ENCODE data around the gene ZDHHC7.
"Not testable (repeated sequence)": the region's sequence is repeated elsewhere in the genome, so short reads cannot be mapped to it uniquely, and the experiment has no call there.

Gene ZDHHC7

GRCh38 chr16:84947996-84948850 lies 63.1 kb downstream of the ZDHHC7 start:
- H3K4me3 ChIP-seq (ENCODE audit: low read length) = no peak overlapping the region
- TF ChIP-seq ZNF274 (IDR thresholded peaks at IDR 0.05; ENCODE audit: low read depth, low read length) = no peak

GRCh38 chr16:84947022-84947421 lies 64.3 kb downstream of the ZDHHC7 start:
- TF ChIP-seq ZNF274 (IDR thresholded peaks at IDR 0.05; ENCODE audit: low read depth, low read length) = no peak
- no peak overlapping the region for H3K4me3 ChIP-seq (ENCODE audit: low read length)

- TF ChIP-seq ZNF274 (IDR thresholded peaks at IDR 0.05; ENCODE audit: low read depth, low read length) = no peak
- H3K4me3 ChIP-seq (ENCODE audit: low read length) = no peak overlapping the region
These were observed 67.7 kb downstream of the ZDHHC7 start for GRCh38 chr16:84943620-84944019.

GRCh38 chr16:84942786-84943185 lies 68.5 kb downstream of the ZDHHC7 start:
- TF ChIP-seq ZNF274 (IDR thresholded peaks at IDR 0.05; ENCODE audit: low read depth, low read length) = no peak
- H3K4me3 ChIP-seq (ENCODE audit: low read length) = no peak overlapping the region

GRCh38 chr16:84941921-84942320 lies 69.4 kb downstream of the ZDHHC7 start:
- no peak overlapping the region for H3K4me3 ChIP-seq (ENCODE audit: low read length)
- TF ChIP-seq ZNF274 (IDR thresholded peaks at IDR 0.05; ENCODE audit: low read depth, low read length) = no peak

- H3K4me3 ChIP-seq (ENCODE audit: low read length) = no peak overlapping the region
- no peak for TF ChIP-seq ZNF274 (IDR thresholded peaks at IDR 0.05; ENCODE audit: low read depth, low read length)
These were observed 70.4 kb downstream of the ZDHHC7 start for GRCh38 chr16:84940670-84941551.

- not testable (repeated sequence) for H3K4me3 ChIP-seq (ENCODE audit: low read length)
These were observed 72.7 kb downstream of the ZDHHC7 start for GRCh38 chr16:84938616-84939015.

GRCh38 chr16:84937196-84938005 lies 73.9 kb downstream of the ZDHHC7 start:
- no peak overlapping the region for H3K4me3 ChIP-seq (ENCODE audit: low read length)
- TF ChIP-seq ZNF274 (IDR thresholded peaks at IDR 0.05; ENCODE audit: low read depth, low read length) = no peak

- no peak for TF ChIP-seq ZNF274 (IDR thresholded peaks at IDR 0.05; ENCODE audit: low read depth, low read length)
- no peak overlapping the region for H3K4me3 ChIP-seq (ENCODE audit: low read length)
These were observed 77.3 kb downstream of the ZDHHC7 start for GRCh38 chr16:84933774-84934631.

- TF ChIP-seq ZNF274 (IDR thresholded peaks at IDR 0.05; ENCODE audit: low read depth, low read length) = no peak
- no peak overlapping the region for H3K4me3 ChIP-seq (ENCODE audit: low read length)
These were observed 78.7 kb downstream of the ZDHHC7 start for GRCh38 chr16:84932681-84933080.

GRCh38 chr16:84931506-84931905 lies 79.8 kb downstream of the ZDHHC7 start:
- no peak overlapping the region for H3K4me3 ChIP-seq (ENCODE audit: low read length)
- TF ChIP-seq ZNF274 (IDR thresholded peaks at IDR 0.05; ENCODE audit: low read depth, low read length) = no peak

GRCh38 chr16:84931107-84931494 lies 80.2 kb downstream of the ZDHHC7 start:
- H3K4me3 ChIP-seq (ENCODE audit: low read length) = no peak overlapping the region
- no peak for TF ChIP-seq ZNF274 (IDR thresholded peaks at IDR 0.05; ENCODE audit: low read depth, low read length)
